ENCODE measurements around the gene FOXL1. TPM values are rescaled to one million over a fixed set of nuclear protein-coding genes. Genes with fewer than 3 reads are reported as not detected.

FOXL1 gene
- total RNA-seq, 4 donors from 2014 or later = 0.52 to 0.83 (median 0.69) TPM

DNA sequence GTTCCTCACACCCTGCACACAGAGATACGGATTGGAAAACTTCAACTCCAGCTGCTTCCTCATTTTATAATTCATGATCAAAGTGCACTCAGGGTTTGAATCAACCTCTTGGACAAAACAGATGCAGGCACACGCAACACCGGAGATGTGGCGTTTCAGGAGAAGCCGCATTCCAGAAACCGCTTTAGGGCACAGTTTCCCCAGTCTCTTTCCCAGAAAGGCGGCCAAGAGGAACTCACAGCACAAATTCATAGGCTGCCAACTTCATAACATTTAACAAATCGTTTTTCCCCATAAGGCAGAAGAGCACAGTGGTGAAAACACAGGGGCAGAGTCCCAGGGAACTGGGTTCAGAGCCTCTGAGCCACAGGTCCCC lies 31.7 kb upstream of the FOXL1 start:
- no peak for DNase-seq (ENCODE audit: extremely low spot score)
- intact Hi-C loops (cut with DNase I) = no loop called here
- Histone ChIP-seq H3K9me3 (no peaks in the 10 kb centered on the region), H3K27me3 (no peaks in the 10 kb centered on the region), H3K36me3 (peaks cover 30 to 96% (median 62%) of the 10 kb centered on the region in 4 donors), H3K4me3 (no peak overlapping the region), H3K27ac (replicated peaks in 1 of 4) (no peak overlapping the region), H3K4me1 (no peaks in the 10 kb centered on the region)
- 95% methylated on average over 8 of the region's 8 CpGs for WGBS
- TF ChIP-seq POLR2AphosphoS5 (IDR thresholded peaks at IDR 0.05) = no peak
- no peak for TF ChIP-seq EP300 (IDR thresholded peaks at IDR 0.05)
- TF ChIP-seq, protein P1, sequence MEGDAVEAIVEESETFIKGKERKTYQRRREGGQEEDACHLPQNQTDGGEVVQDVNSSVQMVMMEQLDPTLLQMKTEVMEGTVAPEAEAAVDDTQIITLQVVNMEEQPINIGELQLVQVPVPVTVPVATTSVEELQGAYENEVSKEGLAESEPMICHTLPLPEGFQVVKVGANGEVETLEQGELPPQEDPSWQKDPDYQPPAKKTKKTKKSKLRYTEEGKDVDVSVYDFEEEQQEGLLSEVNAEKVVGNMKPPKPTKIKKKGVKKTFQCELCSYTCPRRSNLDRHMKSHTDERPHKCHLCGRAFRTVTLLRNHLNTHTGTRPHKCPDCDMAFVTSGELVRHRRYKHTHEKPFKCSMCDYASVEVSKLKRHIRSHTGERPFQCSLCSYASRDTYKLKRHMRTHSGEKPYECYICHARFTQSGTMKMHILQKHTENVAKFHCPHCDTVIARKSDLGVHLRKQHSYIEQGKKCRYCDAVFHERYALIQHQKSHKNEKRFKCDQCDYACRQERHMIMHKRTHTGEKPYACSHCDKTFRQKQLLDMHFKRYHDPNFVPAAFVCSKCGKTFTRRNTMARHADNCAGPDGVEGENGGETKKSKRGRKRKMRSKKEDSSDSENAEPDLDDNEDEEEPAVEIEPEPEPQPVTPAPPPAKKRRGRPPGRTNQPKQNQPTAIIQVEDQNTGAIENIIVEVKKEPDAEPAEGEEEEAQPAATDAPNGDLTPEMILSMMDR (IDR thresholded peaks at IDR 0.05) = no peak
- TF ChIP-seq POLR2A (IDR thresholded peaks at IDR 0.05; ENCODE audit: low read depth) = no peak

DNA sequence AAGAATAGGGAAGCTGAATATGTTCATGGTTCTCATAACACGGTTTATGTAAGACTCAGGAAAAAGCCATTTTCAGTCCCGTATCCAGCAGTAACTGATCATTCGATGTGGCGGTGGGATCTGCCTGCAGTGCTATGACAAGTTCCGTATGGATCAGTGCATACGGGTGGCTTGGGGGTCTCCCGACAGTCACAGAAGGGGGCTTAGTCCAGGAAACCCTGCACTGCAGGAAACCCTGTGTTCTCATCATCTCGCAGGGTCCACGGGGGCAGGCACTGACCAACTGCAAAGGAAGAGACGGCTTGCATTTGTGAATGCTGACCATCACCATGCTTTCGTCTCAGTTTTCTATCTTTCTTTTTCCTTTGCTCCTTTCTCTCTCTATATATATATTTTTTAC lies 31.1 kb upstream of the FOXL1 start:
- Histone ChIP-seq H3K27ac (replicated peaks in 1 of 4) (no peak overlapping the region), H3K36me3 (peaks cover 23 to 96% (median 60%) of the 10 kb centered on the region in 4 donors), H3K4me1 (no peaks in the 10 kb centered on the region), H3K9me3 (no peaks in the 10 kb centered on the region), H3K27me3 (no peaks in the 10 kb centered on the region), H3K4me3 (no peak overlapping the region)
- TF ChIP-seq, protein P1 (IDR thresholded peaks at IDR 0.05) = no peak
- TF ChIP-seq POLR2A (IDR thresholded peaks at IDR 0.05; ENCODE audit: low read depth) = no peak
- no peak for TF ChIP-seq EP300 (IDR thresholded peaks at IDR 0.05)
- no peak for TF ChIP-seq POLR2AphosphoS5 (IDR thresholded peaks at IDR 0.05)
- intact Hi-C loops (cut with DNase I) = no loop called here
- WGBS = 91% methylated on average over 11 of the region's 11 CpGs
- DNase-seq (ENCODE audit: extremely low spot score) = no peak

DNA sequence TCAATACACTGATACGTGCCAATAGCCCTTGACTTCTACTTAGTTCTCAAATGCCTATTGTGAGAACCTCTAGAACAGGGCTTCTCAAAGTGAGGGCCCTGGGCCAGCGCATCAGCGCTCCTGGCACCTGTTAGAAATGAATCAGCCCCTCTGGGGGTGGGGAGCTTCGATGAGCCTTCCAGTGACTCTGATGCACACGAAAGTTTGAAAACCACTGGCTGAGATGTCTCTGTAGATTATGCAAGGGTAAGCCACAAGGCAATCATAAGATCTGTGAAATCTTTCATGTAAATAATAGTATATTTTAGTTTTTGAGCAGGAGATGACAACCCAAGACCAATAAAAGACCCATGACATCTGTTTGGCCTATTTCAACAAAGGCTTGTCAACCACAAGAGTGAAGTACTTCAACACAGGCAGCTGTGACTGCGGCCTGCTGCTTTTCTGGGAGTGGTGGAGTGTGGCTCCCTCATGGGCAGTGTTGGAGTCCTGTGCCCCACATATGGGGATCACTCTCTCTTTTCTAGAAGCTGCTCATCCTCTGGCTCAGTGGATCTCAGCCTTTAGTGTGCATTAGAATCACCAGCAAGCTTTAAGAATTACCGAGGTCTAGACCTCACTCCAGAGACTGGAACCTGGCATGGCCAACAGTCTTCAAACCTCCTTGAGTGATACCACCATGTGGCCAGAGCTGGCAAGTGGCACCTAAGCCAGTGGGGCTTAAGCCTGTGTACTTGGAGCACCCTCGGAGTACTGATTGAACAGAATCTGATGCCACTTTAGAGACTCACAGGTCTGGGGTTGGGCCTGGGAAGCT lies 29.1 kb upstream of the FOXL1 start:
- TF ChIP-seq, protein P1 (IDR thresholded peaks at IDR 0.05) = no peak
- TF ChIP-seq EP300 (IDR thresholded peaks at IDR 0.05) (no peak), POLR2A (IDR thresholded peaks at IDR 0.05; ENCODE audit: low read depth) (no peak)
- Histone ChIP-seq H3K4me3 (no peak overlapping the region), H3K27me3 (no peaks in the 10 kb centered on the region), H3K4me1 (peaks cover 2 to 19% (median 13%) of the 10 kb centered on the region in 4 donors), H3K36me3 (peaks cover 23 to 78% (median 45%) of the 10 kb centered on the region in 4 donors), H3K27ac (replicated peaks in 1 of 4) (no peak overlapping the region), H3K9me3 (no peaks in the 10 kb centered on the region)
- DNase-seq (ENCODE audit: extremely low spot score) = no peak
- intact Hi-C loops (cut with DNase I) = no loop called here
- 77% methylated on average over 6 of the region's 8 CpGs for WGBS

DNA sequence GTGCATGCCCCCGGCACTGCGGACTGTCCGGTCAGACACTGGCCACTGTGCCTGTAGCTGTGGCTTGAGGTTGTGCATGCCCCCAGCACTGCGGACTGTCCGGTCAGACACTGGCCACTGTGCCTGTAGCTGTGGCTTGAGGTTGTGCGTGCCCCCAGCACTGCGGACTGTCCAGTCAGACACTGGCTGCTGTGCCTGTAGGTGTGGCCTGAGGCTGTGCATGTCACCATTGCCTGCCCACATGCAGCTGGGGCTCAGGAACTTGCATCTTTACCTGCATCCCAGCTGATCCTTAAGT lies 28.5 kb upstream of the FOXL1 start:
- DNase-seq (ENCODE audit: extremely low spot score) = no peak
- Histone ChIP-seq H3K36me3 (peaks cover 23 to 74% (median 40%) of the 10 kb centered on the region in 4 donors), H3K27ac (replicated peaks in 1 of 4) (no peak overlapping the region), H3K27me3 (no peaks in the 10 kb centered on the region), H3K4me3 (no peak overlapping the region), H3K4me1 (peaks cover 3 to 23% (median 18%) of the 10 kb centered on the region in 4 donors), H3K9me3 (no peaks in the 10 kb centered on the region)
- TF ChIP-seq EP300 (IDR thresholded peaks at IDR 0.05) = no peak
- TF ChIP-seq POLR2A (IDR thresholded peaks at IDR 0.05; ENCODE audit: low read depth) = no peak
- TF ChIP-seq, protein P1 (IDR thresholded peaks at IDR 0.05) = no peak
- TF ChIP-seq POLR2AphosphoS5 (IDR thresholded peaks at IDR 0.05) = no peak
- WGBS = 100% methylated on average over 6 of the region's 7 CpGs
- intact Hi-C loops (cut with DNase I) = no loop called here

DNA sequence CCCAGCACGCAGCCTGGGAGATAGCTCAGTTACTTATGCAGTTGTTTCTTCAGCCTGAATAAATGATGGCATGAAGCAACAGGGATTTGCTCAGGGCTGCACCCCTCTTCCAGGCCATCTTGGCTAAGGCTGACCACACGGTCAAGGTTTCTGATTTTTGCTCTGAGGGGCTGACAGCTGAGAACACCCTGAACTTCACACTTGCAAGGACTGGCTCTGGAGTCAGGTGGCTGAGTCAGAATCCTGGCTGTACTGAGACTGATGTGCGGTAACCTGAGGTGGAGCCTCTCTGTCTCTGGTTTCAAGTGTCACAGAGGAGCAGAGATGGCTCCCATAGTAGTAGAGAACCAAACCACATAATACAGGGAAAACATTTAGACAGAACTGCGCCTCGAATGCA lies 28.1 kb upstream of the FOXL1 start:
- no peak overlapping the region for H3K27ac ChIP-seq (replicated peaks in 1 of 4)
- DNase-seq (ENCODE audit: extremely low spot score) = no peak
- intact Hi-C loops (cut with DNase I) = no loop called here
- H3K4me1 ChIP-seq = peaks cover 3 to 24% (median 19%) of the 10 kb centered on the region in 4 donors
- H3K36me3 ChIP-seq = peaks cover 23 to 69% (median 35%) of the 10 kb centered on the region in 4 donors
- H3K27me3 ChIP-seq = no peaks in the 10 kb centered on the region
- H3K9me3 ChIP-seq = no peaks in the 10 kb centered on the region
- TF ChIP-seq EP300 (IDR thresholded peaks at IDR 0.05) (no peak), POLR2A (IDR thresholded peaks at IDR 0.05; ENCODE audit: low read depth) (no peak), POLR2AphosphoS5 (IDR thresholded peaks at IDR 0.05) (no peak)
- TF ChIP-seq, protein P1 (IDR thresholded peaks at IDR 0.05) = no peak
- 86% methylated on average over 5 of the region's 5 CpGs for WGBS
- H3K4me3 ChIP-seq = no peak overlapping the region

All from esophagus muscularis mucosa (tissue), 4 donors.